ENCODE results near the gene CDC14B. TPM values are rescaled to one million over a fixed set of nuclear protein-coding genes. Genes with fewer than 3 reads are reported as not detected.

Gene CDC14B
- total and polyA plus RNA-seq, 7 donors = 0.87 to 10.7 (median 2.6) TPM

DNA sequence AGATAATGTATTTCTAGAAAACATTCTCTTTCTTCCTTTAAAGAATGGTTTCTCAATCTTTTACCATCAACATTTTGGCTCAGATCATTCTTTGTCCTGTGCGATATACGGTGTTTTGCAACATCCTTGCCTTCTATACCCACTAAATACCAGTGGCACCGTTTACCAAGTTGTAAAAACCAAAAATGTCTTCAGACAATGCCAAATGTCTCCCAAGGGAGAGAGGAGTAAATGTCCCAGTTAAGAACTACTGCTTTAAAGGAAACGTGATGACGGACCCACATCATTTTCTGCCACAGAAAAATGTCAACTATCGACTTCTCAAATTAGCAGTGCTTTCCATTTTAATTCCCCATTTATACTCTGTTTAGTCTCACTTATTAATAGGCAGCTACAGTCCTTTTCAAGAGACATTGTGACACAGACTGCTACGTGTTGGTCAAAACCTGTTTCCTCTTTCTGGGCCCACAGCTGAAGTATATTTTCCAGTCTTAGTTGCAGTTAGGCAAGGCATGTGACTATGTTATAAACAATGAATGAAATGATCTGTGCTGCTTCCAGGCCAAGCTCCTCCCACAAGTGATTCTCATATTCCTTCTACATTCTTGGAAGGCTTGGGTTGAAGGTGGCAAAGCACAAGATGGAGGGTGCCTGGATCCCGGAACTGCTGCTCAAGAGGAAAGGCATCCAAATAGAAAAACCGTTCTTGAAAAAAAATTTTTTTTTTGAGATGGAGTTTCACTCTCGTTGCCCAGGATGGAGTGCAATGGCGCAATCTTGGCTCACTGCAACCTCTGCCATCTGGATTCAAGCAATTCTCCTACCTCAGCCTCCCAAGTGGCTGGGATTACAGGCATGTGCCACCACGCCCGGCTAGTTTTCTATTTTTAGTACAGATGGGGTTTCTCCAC lies 26.7 kb upstream of the CDC14B start:
- intact Hi-C loops (cut with DNase I) = loop anchor here in 1 of 2 donors (2.0 kb wide), 1 partner anchor 28 kb away; the partner anchor contains the start of gene CDC14B
- TF ChIP-seq, protein P1, sequence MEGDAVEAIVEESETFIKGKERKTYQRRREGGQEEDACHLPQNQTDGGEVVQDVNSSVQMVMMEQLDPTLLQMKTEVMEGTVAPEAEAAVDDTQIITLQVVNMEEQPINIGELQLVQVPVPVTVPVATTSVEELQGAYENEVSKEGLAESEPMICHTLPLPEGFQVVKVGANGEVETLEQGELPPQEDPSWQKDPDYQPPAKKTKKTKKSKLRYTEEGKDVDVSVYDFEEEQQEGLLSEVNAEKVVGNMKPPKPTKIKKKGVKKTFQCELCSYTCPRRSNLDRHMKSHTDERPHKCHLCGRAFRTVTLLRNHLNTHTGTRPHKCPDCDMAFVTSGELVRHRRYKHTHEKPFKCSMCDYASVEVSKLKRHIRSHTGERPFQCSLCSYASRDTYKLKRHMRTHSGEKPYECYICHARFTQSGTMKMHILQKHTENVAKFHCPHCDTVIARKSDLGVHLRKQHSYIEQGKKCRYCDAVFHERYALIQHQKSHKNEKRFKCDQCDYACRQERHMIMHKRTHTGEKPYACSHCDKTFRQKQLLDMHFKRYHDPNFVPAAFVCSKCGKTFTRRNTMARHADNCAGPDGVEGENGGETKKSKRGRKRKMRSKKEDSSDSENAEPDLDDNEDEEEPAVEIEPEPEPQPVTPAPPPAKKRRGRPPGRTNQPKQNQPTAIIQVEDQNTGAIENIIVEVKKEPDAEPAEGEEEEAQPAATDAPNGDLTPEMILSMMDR (IDR thresholded peaks at IDR 0.05) = no peak
- peak; percentile 80 to 91 (median 88) for ATAC-seq
- peaks cover 49% of the 10 kb centered on the region for H3K4me1 ChIP-seq
- DNase-seq = peak; percentile 62 to 77
- H3K9me3 ChIP-seq = no peaks in the 10 kb centered on the region
- H3K4me3 ChIP-seq = peak overlapping the region; percentile 39
- WGBS, 3 donors = 33 to 35% (median 34%) methylated on average over 13 of the region's 13 CpGs
- peaks cover 3 to 81% of the 10 kb centered on the region in 2 donors for H3K36me3 ChIP-seq (ENCODE audit: insufficient read depth in 1 of 2, low read depth in 1 of 2)
- no peaks in the 10 kb centered on the region for H3K27me3 ChIP-seq (ENCODE audit: insufficient read depth in 3 of 3, low read length in 2 of 3)
- peak overlapping the region; percentile 89 for H3K27ac ChIP-seq

DNA sequence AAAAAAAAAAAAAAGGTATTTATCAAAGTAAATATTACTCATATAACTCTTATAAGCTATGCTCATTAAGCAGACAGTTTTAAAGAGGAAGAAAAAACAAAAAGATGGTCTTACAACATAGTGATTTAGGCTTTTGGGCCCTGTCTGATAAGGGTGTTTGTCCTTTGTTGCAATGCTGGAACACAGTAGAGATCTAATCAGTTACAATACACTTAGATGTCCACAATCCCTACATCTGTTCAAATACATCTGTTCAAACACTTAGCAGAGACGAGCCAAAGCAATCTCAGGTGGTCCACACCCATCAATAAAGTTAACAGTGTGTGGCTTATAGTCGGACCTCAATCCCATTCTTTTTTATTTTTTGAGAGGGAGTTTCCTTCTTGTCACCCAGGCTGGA lies 24.5 kb upstream of the CDC14B start:
- intact Hi-C loops (cut with DNase I) = no loop called here
- ATAC-seq (no peak), DNase-seq (no peak)
- Histone ChIP-seq H3K4me3 (no peak overlapping the region), H3K36me3 (ENCODE audit: insufficient read depth in 1 of 2, low read depth in 1 of 2) (peaks cover 0 to 71% of the 10 kb centered on the region in 2 donors), H3K27ac (no peak overlapping the region), H3K4me1 (peaks cover 35% of the 10 kb centered on the region), H3K27me3 (ENCODE audit: insufficient read depth in 3 of 3, low read length in 2 of 3) (no peaks in the 10 kb centered on the region), H3K9me3 (no peaks in the 10 kb centered on the region)
- TF ChIP-seq, protein P1 (IDR thresholded peaks at IDR 0.05) = no peak
- WGBS, 3 donors = 63 to 86% (median 81%) methylated on average over 2 of the region's 2 CpGs

DNA sequence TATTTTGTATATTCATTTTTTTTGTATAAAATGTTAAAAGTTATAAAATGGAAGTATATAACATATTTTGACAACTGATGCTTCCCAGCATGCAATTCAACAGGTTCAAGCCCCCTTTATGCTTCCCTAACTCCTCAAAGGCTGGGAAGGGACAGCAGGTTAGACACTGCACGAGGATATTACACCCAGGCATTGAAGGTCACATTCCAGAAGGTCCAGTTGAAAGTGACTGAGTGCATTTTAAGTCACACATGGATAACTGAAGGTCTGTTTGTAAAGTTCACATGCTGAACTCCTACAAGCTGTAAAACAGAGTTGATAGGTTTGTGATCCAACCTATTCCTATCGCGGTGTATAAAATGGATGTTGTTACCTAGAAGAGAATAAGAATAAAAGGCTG lies 21.9 kb upstream of the CDC14B start:
- ATAC-seq (no peak), DNase-seq (no peak)
- Histone ChIP-seq H3K36me3 (ENCODE audit: insufficient read depth in 1 of 2, low read depth in 1 of 2) (peaks cover 0 to 55% of the 10 kb centered on the region in 2 donors), H3K4me1 (peaks cover 10% of the 10 kb centered on the region), H3K27ac (no peak overlapping the region), H3K4me3 (no peak overlapping the region), H3K9me3 (no peaks in the 10 kb centered on the region), H3K27me3 (ENCODE audit: insufficient read depth in 3 of 3, low read length in 2 of 3) (no peaks in the 10 kb centered on the region)
- TF ChIP-seq, protein P1 (IDR thresholded peaks at IDR 0.05) = no peak
- intact Hi-C loops (cut with DNase I) = no loop called here
- WGBS, 3 donors = 62 to 80% (median 65%) methylated on average over 3 of the region's 3 CpGs

DNA sequence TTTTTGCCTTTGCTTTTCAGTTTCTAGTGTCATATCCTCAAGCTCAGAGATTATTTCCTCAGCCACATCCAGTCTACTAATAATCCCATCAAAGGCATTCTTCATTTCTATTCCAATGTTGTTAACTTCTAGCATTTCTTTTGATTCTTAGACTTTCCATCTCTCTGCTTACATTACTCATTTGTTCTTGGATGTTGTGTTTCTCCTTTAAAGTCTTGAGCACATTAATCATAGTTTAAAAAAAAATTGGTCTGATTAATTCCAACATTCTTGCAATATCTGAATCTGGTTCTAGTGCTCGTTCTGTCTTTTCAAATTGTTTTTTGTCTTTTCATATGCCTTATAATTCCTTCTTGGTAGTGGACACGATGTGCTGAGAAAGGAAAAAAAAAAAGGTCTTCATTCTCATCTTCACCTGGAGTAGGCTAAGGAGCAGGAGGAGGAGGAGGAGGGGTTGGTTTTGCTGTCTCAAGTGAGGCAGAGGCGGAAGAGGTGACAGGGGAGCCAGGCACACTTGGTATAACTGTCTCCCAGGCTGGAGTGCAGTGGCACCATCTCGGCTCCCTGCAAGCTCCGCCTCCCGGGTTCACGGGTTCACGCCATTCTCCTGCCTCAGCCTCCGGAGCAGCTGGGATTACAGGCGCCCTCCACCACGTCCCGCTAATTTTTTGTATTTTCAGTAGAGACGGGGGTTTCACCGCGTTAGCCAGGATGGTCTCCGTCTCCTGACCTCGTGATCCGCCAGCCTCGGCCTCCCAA lies 19.1 kb upstream of the CDC14B start:
- ATAC-seq = no peak
- no peak overlapping the region for H3K4me3 ChIP-seq
- no peaks in the 10 kb centered on the region for H3K27me3 ChIP-seq (ENCODE audit: insufficient read depth in 3 of 3, low read length in 2 of 3)
- no peaks in the 10 kb centered on the region for H3K4me1 ChIP-seq
- peaks cover 0 to 33% of the 10 kb centered on the region in 2 donors for H3K36me3 ChIP-seq (ENCODE audit: insufficient read depth in 1 of 2, low read depth in 1 of 2)
- TF ChIP-seq, protein P1 (IDR thresholded peaks at IDR 0.05) = no peak
- no peak for DNase-seq
- H3K9me3 ChIP-seq = no peaks in the 10 kb centered on the region
- H3K27ac ChIP-seq = no peak overlapping the region
- intact Hi-C loops (cut with DNase I) = no loop called here
- WGBS, 3 donors = 89 to 92% (median 90%) methylated on average over 19 of the region's 19 CpGs
